OCI-LY3 (cell line): Measurements from ENCODE around the gene CPAMD8.

ENCODE experiments used
- EZH2phosphoT487 ChIP-seq: fragments of 200-600 bp; shearing (Covaris generic); IDR thresholded peaks from 2 replicates; pipeline ENCODE4 v1.6.1; 2018; ENCODE audit warnings: antibody characterized with exemption, mixed run types, low read depth
- TF ChIP-seq, protein P1 (sequence below): fragments of 200-600, 300-600 bp; sonication (generic); IDR thresholded peaks from 2 replicates; pipeline ENCODE4 v1.5.1; 2014; ENCODE audit warnings: antibody characterized with exemption, low read length, low read depth

DNA sequence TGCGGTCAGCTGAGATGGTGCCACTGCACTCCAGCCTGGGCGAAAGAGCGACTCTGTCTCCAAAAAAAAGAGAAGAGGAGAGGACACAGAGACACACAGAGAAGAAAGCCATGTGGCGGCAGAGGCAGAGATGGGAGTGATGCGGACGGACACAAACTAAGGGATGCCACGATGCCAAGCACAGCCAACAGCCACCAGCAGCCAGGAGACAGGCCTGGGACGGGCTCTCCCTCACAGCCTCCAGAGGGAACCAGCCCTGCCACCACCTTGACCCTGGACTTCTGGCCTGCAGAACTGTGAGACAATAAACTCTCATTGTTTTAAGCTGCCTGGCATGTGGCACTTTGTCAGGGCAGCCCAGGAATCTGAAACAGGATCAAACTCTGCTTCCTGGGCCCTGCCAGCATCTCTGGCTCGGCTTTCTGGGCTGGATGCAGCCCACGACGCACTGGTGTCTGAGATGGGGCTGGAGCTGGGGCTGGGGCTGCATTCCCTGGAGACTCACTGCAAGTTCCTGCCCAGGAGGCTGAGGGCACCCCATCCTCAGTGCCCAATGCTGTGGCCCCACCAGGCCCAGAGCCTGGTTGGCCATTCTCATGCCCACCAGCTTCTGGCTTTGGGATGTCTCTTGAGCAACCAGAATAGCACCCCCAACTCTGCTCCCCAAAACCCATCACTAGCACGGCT lies 134.8 kb downstream of the CPAMD8 start:
- TF ChIP-seq, protein P1, sequence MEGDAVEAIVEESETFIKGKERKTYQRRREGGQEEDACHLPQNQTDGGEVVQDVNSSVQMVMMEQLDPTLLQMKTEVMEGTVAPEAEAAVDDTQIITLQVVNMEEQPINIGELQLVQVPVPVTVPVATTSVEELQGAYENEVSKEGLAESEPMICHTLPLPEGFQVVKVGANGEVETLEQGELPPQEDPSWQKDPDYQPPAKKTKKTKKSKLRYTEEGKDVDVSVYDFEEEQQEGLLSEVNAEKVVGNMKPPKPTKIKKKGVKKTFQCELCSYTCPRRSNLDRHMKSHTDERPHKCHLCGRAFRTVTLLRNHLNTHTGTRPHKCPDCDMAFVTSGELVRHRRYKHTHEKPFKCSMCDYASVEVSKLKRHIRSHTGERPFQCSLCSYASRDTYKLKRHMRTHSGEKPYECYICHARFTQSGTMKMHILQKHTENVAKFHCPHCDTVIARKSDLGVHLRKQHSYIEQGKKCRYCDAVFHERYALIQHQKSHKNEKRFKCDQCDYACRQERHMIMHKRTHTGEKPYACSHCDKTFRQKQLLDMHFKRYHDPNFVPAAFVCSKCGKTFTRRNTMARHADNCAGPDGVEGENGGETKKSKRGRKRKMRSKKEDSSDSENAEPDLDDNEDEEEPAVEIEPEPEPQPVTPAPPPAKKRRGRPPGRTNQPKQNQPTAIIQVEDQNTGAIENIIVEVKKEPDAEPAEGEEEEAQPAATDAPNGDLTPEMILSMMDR = no peak
- TF ChIP-seq EZH2phosphoT487 = no peak
